Measurements from ENCODE around the gene FAM53C.
"Not testable (repeated sequence)": the region's sequence is repeated elsewhere in the genome, so short reads cannot be mapped to it uniquely, and the experiment has no call there.

The FAM53C gene

DNA sequence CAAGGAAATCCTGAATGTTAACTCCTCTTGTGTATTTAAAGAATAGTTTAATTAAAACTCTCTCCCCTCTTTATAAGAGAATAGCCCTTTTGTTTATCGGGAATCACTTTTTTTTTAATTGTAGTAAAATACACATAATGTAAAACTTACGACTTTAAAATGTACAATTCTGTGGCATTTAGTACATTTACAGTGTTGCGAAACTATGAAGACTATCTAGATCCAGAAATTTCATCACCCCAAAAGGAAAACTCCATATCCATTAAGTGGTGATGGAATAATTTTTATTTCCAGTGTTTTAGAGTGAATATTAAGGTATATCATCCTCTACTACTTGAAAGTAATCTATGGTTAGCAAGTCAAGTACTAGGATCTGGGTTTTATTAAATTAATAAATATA is 51.3 kb downstream of the FAM53C start:
- no peak for DNase-seq (ENCODE audit: extremely low read depth in 1 of 2, low read depth in 1 of 2)

DNA sequence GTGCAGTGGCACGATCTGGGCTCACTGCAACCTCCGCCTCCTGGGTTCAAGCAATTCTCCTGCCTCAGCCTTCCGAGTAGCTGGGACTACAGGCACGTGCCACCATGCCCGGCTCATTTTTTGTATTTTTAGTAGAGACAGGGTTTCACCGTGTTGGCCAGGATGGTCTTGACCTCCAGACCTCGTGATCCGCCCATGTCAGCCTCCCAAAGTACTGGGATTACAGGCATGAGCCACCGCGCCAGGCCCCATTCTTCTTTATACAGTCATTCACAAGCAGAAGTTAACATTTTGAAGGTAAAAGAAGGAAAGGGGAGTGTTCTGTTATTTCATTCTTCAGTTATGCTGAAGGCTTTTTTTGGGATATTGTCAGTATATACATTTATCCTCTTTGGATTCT is 51.8 kb downstream of the FAM53C start:
- DNase-seq (ENCODE audit: extremely low read depth in 1 of 2, low read depth in 1 of 2): not testable (repeated sequence)

DNA sequence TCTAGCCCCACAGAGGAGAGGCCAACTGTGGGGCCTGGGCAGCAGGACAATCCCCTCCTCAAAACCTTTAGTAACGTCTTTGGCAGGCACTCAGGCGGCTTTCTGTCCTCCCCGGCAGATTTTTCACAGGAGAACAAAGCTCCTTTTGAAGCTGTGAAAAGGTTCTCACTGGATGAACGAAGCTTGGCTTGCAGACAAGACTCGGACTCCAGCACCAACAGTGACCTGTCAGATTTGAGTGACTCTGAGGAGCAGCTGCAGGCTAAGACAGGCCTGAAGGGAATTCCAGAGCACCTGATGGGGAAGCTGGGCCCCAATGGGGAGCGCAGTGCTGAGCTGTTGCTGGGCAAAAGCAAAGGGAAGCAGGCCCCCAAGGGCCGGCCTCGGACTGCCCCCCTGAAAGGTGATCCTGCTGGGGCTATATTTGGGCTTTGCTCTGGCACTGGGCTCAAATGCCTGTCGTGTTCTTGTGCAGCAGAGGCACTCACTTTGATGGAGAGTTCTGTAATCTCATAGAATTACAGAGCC is 53.9 kb downstream of the FAM53C start:
- DNase-seq (ENCODE audit: extremely low read depth in 1 of 2, low read depth in 1 of 2): no peak

Measured in activated CD8-positive, alpha-beta memory T cell treated with anti-CD3 and anti-CD28 coated beads for 1 hour (primary cell).